NT2/D1 (cell line): Measurements from ENCODE around the gene PHF21B.

Experiments
- DNase-seq: peaks from one replicate; pipeline ENCODE4 v3.0.0-alpha.2; 2011; ENCODE audit warnings: low read depth, low spot score
- H3K27me3 ChIP-seq: 2 replicates; pipeline ENCODE4 v1.6.0; 2011; ENCODE audit warnings: mild to moderate bottlenecking; ENCODE audit not compliant: insufficient read length, insufficient read depth
- H3K36me3 ChIP-seq: 2 replicates; pipeline ENCODE4 v1.6.1; 2011; ENCODE audit warnings: mild to moderate bottlenecking, low read length, mixed read lengths; ENCODE audit not compliant: insufficient read depth, insufficient read length
- H3K4me1 ChIP-seq: 2 replicates; pipeline ENCODE4 v1.5.1; 2011; ENCODE audit not compliant: insufficient read depth, insufficient read length
- H3K4me3 ChIP-seq: 2 replicates; pipeline ENCODE4 v1.5.1; 2011; ENCODE audit warnings: low read depth; ENCODE audit not compliant: insufficient read length
- H3K9ac ChIP-seq: 2 replicates; pipeline ENCODE4 v1.6.0; 2011; ENCODE audit warnings: low read depth; ENCODE audit not compliant: insufficient read length
- H3K9me3 ChIP-seq: 2 replicates; pipeline ENCODE4 v1.5.1; 2011; ENCODE audit warnings: mild to moderate bottlenecking, low read length; ENCODE audit not compliant: insufficient read depth
- SUZ12 ChIP-seq: IDR thresholded peaks from 2 replicates; pipeline ENCODE4 v1.6.1; 2011; ENCODE audit not compliant: insufficient read length, insufficient read depth; ENCODE audit errors: extremely low read depth
- YY1 ChIP-seq: IDR thresholded peaks from 2 replicates; pipeline ENCODE4 v1.6.1; 2011; ENCODE audit not compliant: insufficient read length, insufficient read depth
- ZNF274 ChIP-seq: IDR thresholded peaks from 2 replicates; pipeline ENCODE4 v1.6.1; 2011; ENCODE audit warnings: mild to moderate bottlenecking, low read depth, low read length

The PHF21B gene

GRCh38 chr22:44915441-44915840 is 94.4 kb downstream of the PHF21B start:
- no peak for TF ChIP-seq ZNF274
- TF ChIP-seq SUZ12: no peak
- TF ChIP-seq YY1: no peak
- H3K9ac ChIP-seq: no peak overlapping the region
- peaks cover 22% of the 10 kb centered on the region for H3K36me3 ChIP-seq

DNA sequence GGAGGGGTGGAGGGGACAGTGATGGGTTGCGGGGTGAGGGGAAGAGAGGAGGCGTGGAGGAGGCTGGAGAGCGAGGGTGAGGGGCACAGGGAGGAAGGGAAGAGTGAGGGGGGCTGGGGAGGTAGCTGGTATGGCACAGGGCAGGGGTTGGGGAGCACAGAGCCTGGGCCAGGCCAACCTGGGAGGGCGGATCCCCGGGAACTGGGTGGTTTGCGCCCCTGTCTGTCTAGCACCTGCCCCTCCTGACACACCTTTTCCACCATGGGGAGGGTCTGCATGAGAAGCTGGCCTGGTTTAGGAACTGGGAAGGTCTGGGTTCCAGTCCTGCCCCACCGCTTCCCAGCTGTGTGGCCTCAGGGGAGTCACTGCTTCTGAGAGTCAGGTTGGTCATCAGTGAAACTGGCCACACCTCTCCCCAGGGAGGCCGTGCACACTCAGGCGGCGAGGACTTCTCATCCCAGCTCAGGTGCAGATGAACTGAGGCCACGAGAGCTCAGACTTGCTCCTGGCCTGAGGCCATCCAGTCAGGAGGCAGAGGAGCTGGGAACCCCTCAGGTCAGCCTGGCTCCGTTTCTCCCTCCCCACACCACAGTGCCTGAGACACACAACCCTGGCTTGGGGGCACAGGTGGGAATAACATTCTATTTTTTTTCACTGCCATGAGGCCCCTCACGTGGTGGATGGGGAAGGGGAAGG is 95.6 kb downstream of the PHF21B start:
- peaks cover 29% of the 10 kb centered on the region for H3K36me3 ChIP-seq
- H3K4me1 ChIP-seq: no peaks in the 10 kb centered on the region
- no peaks in the 10 kb centered on the region for H3K27me3 ChIP-seq
- H3K9ac ChIP-seq: no peak overlapping the region
- H3K9me3 ChIP-seq: peaks cover 23% of the 10 kb centered on the region; the same call in 1 of the 2 replicates
- no peak for DNase-seq
- TF ChIP-seq SUZ12 (no peak), ZNF274 (no peak), YY1 (no peak)
- H3K4me3 ChIP-seq: no peak overlapping the region

More at GRCh38 chr22:44915441-44915840, 94.4 kb downstream of the PHF21B start:
- DNase-seq: no peak
- H3K4me3 ChIP-seq: no peak overlapping the region
- no peaks in the 10 kb centered on the region for H3K4me1 ChIP-seq
- peaks cover 23% of the 10 kb centered on the region; the same call in 1 of the 2 replicates for H3K9me3 ChIP-seq
- H3K27me3 ChIP-seq: no peaks in the 10 kb centered on the region

DNA sequence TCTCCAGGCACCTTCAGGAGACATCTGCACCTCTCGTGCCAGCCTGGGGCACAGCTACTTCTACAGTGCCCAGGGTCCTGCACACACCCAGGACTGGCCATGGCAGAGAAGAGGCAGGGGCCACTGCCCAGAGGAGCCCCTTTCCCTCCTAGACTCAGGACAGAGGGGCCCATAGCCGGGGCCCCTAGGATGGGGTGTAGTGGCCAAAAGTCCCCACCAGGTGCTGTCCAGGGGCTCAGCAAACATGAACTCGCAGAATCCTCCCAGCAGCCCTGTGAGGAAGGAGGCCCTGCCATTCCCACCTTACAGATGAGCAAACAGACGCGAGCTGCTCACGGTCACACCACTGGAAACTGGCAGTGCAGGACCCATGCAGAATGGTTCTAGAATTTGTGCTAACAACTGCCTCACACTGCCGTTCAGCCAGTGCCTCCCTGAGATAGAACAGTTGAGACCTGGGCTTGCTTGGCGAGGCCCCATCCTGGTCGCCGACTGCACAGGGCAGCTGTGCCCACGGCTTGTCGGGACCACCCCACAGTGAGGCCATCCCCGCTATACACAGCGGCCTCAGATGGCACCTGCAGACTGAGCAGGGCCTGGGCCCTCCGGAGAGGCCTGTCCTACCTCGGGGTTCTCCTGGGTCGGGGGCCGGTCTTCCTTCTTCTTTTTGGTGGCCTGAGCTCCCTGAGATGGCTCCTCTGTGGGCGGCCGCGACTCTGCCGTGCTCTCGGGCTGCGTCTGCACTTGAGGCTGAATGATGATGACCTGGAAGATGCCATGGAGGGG is 96.4 kb downstream of the PHF21B start:
- H3K4me1 ChIP-seq: no peaks in the 10 kb centered on the region
- DNase-seq: no peak
- TF ChIP-seq ZNF274: no peak
- H3K9ac ChIP-seq: no peak overlapping the region
- H3K27me3 ChIP-seq: no peaks in the 10 kb centered on the region
- H3K4me3 ChIP-seq: no peak overlapping the region
- peaks cover 29% of the 10 kb centered on the region for H3K36me3 ChIP-seq
- H3K9me3 ChIP-seq: peaks cover 23% of the 10 kb centered on the region; the same call in 1 of the 2 replicates

GRCh38 chr22:44909241-44909640 is 100.6 kb downstream of the PHF21B start:
- Histone ChIP-seq H3K27me3 (no peaks in the 10 kb centered on the region), H3K4me3 (no peak overlapping the region), H3K9ac (no peak overlapping the region), H3K36me3 (peaks cover 31% of the 10 kb centered on the region), H3K4me1 (peaks cover 6% of the 10 kb centered on the region), H3K9me3 (peaks cover 23% of the 10 kb centered on the region; the same call in 1 of the 2 replicates)
- no peak for TF ChIP-seq ZNF274
- TF ChIP-seq YY1: no peak
- no peak for TF ChIP-seq SUZ12
- DNase-seq: no peak

DNA sequence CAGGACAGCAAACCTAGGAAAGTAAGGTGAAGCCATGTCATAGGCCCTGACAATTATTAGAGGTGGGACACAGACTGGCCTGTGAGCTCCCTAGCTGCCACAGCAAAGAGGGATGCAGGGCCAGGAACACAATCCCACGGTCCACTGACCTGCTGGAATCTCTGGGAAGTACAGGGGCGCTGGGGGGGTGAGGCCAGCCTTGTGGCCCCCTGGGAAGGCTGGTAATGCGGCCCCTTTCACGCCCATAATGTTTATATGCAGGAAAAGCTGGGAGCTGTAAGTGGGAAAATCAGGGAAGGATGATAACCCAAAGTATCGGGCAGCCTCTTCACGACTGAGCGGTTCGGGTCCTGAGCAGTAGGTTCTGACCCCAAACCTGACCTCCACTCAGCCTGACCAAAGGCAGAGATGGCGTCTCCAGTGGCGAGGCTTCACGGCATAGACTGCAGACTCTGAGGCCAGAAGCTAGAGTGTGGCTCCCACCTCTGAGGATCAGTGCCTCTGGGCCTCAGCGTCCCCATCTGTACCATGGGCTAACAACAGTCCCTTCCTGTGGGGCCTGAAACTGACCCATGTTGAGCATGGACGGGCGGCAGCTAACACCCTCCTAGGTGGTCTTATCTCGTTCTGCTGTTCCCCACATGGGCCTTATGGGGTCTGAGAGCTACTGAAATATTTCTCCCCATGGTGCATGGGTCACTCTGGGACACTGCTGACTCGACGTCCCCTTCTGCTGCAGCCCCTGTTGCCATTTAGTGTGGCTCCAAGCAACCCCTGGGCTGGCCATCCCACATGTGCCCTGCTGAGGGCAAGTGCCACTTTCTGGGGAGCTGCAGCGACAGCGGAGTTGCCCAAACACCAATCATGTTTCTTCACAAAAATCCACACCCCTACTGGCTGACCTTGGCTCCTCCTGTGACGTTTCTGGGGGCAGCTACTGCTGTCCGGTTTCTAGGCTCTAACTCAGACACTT is 101.8 kb downstream of the PHF21B start:
- no peaks in the 10 kb centered on the region for H3K27me3 ChIP-seq
- no peak for TF ChIP-seq YY1
- TF ChIP-seq ZNF274: no peak
- no peak for TF ChIP-seq SUZ12
- H3K36me3 ChIP-seq: peaks cover 25% of the 10 kb centered on the region
- H3K9me3 ChIP-seq: peaks cover 19% of the 10 kb centered on the region; the same call in 1 of the 2 replicates
- H3K4me1 ChIP-seq: peaks cover 6% of the 10 kb centered on the region
- DNase-seq: no peak
- H3K9ac ChIP-seq: no peak overlapping the region
- no peak overlapping the region for H3K4me3 ChIP-seq

DNA sequence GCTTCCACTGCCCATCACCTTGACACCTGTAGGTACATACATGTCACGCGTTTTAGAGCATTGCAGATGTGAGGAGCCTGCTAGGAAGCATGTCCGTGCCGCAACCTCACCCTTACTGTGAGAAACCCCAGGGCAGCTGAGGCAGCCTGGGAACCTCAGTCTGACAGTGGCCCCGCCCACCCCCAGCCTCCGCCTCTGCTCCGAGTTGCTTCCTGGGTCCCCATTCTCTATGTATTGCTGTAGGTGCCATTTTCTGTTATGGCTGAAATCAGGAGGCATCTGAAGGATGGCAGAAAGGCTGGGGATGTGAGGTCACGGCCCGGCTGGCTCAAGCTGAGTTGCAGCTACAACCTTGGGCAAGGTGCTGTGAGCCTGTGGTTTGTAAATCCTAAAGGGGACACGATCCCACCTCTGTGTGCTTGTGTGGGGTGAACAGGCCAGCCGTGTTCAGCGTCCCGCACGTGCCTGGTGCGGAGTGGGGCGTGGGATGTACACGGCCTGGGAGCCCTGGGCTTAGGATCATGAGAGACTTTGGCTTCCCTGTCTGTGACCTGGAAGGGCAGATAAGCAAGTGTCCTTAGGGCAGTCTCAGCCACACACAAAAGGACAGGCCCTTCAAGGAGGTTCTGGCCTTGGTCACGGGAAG is 102.7 kb downstream of the PHF21B start:
- Histone ChIP-seq H3K9me3 (peaks cover 13% of the 10 kb centered on the region; the same call in 1 of the 2 replicates), H3K9ac (no peak overlapping the region), H3K4me1 (peaks cover 6% of the 10 kb centered on the region), H3K4me3 (no peak overlapping the region), H3K36me3 (peaks cover 22% of the 10 kb centered on the region), H3K27me3 (no peaks in the 10 kb centered on the region)
- DNase-seq: no peak
- TF ChIP-seq ZNF274 (no peak), SUZ12 (no peak), YY1 (no peak)
